Osteoblast (primary cell): ENCODE measurements around the gene KRT37. TPM values are rescaled to one million over a fixed set of nuclear protein-coding genes. Genes with fewer than 3 reads are reported as not detected.

Experiments used
- DNase-seq: peaks from one replicate; pipeline ENCODE4 v3.0.0; 2011; ENCODE audit warnings: low spot score, mixed read lengths; ENCODE audit not compliant: insufficient read length; ENCODE audit errors: missing footprints
- H2AFZ ChIP-seq: 2 replicates; pipeline ENCODE4 v1.6.0; 2011; ENCODE audit warnings: mild to moderate bottlenecking, low read length
- H3K27ac ChIP-seq: 2 replicates; pipeline ENCODE4 v1.5.1; 2011; ENCODE audit warnings: mild to moderate bottlenecking, low read depth, low read length, moderate library complexity
- H3K27me3 ChIP-seq: 2 replicates; pipeline ENCODE4 v1.6.0; 2012; ENCODE audit warnings: mild to moderate bottlenecking, control low read depth, inconsistent platforms, low read length, moderate library complexity; ENCODE audit not compliant: insufficient read depth
- H3K36me3 ChIP-seq: 2 replicates; pipeline ENCODE4 v1.5.1; 2011; ENCODE audit warnings: mild to moderate bottlenecking, low read length, control low read depth, moderate library complexity; ENCODE audit not compliant: insufficient read depth
- H3K4me1 ChIP-seq: 2 replicates; pipeline ENCODE4 v1.5.1; 2011; ENCODE audit warnings: mild to moderate bottlenecking, low read length, control low read depth, moderate library complexity; ENCODE audit not compliant: insufficient read depth
- H3K4me2 ChIP-seq: 2 replicates; pipeline ENCODE4 v1.6.0; 2011; ENCODE audit warnings: mild to moderate bottlenecking, low read length; ENCODE audit not compliant: insufficient read depth
- H3K4me3 ChIP-seq: fragments of 200-600 bp; sonication (generic); 3 replicates; pipeline ENCODE4 v1.5.1; 2012; ENCODE audit warnings: mild to moderate bottlenecking, low read length, inconsistent platforms; ENCODE audit not compliant: insufficient read depth
- H3K79me2 ChIP-seq: 2 replicates; pipeline ENCODE4 v1.6.0; 2012; ENCODE audit warnings: mild to moderate bottlenecking, low read length, control low read depth, inconsistent platforms; ENCODE audit not compliant: insufficient read depth
- H3K9me3 ChIP-seq: 2 replicates; pipeline ENCODE4 v1.5.1; 2011; ENCODE audit warnings: low read depth, low read length, control low read depth
- H4K20me1 ChIP-seq: 2 replicates; pipeline ENCODE4 v1.6.0; 2012; ENCODE audit warnings: mild to moderate bottlenecking, low read length, control low read depth; ENCODE audit not compliant: insufficient read depth
- total RNA-seq: library from RNA; depleted of rRNA; stranded (reverse); fragments of >200 nt; gene quantifications from 2 replicates; pipeline ENCODE4 v1.2.3, GENCODE V29; 2012
- TF ChIP-seq, protein P1 (sequence below): IDR thresholded peaks from 2 replicates; pipeline ENCODE4 v1.5.1; 2011; ENCODE audit warnings: mild to moderate bottlenecking, low read depth, low read length, moderate library complexity; ENCODE audit errors: extremely low read depth

The KRT37 gene
- total RNA-seq, 1 donor = not detected

DNA sequence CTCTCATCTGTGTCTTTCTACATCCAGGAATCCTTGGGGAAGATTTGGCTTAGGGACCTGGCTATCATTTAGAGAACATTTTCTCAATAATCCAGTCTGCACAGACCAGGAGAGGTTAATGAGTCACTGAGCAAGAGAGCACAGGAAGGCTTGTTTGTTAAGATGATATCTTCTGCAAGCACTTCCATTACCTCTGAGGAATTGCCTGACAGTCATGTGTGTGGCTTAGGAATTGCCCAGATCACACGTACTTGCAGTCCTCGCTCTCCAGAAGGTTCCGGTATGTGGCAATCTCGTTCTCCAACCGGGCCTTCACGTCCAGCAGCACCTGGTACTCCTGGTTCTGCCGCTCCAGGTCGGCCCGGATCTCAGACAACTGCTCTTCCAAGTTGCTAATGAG lies 3.3 kb downstream of the KRT37 start:
- H3K9me3 ChIP-seq = no peaks in the 10 kb centered on the region
- no peak overlapping the region for H2AFZ ChIP-seq
- H4K20me1 ChIP-seq = no peaks in the 10 kb centered on the region
- H3K27ac ChIP-seq = no peak overlapping the region
- TF ChIP-seq, protein P1, sequence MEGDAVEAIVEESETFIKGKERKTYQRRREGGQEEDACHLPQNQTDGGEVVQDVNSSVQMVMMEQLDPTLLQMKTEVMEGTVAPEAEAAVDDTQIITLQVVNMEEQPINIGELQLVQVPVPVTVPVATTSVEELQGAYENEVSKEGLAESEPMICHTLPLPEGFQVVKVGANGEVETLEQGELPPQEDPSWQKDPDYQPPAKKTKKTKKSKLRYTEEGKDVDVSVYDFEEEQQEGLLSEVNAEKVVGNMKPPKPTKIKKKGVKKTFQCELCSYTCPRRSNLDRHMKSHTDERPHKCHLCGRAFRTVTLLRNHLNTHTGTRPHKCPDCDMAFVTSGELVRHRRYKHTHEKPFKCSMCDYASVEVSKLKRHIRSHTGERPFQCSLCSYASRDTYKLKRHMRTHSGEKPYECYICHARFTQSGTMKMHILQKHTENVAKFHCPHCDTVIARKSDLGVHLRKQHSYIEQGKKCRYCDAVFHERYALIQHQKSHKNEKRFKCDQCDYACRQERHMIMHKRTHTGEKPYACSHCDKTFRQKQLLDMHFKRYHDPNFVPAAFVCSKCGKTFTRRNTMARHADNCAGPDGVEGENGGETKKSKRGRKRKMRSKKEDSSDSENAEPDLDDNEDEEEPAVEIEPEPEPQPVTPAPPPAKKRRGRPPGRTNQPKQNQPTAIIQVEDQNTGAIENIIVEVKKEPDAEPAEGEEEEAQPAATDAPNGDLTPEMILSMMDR = no peak
- DNase-seq = no peak
- no peak overlapping the region for H3K4me2 ChIP-seq
- H3K79me2 ChIP-seq = no peaks in the 10 kb centered on the region
- H3K4me3 ChIP-seq = no peak overlapping the region
- no peaks in the 10 kb centered on the region for H3K27me3 ChIP-seq
- no peaks in the 10 kb centered on the region for H3K36me3 ChIP-seq
- peaks cover 22% of the 10 kb centered on the region for H3K4me1 ChIP-seq

DNA sequence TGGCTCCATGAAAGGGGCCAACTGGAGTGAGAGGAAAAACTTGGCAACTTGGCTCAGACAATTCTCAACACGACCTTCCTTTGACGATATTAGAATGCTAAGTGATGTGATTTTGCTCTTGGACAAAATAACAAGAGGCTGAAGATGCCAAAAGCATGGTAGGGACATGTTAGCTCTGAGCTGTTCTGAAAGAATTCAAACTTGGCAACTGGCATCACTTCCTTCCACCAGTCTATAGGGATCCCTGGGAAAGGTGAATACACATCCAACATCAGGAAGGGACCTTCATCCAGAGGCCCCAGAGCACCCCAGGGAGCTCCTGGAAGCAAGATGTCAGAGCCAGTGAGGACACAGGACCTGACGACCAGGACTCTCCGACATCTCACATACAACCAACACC lies 4.3 kb downstream of the KRT37 start:
- Histone ChIP-seq H4K20me1 (no peaks in the 10 kb centered on the region), H3K27ac (no peak overlapping the region), H3K4me2 (no peak overlapping the region), H3K27me3 (no peaks in the 10 kb centered on the region), H3K79me2 (no peaks in the 10 kb centered on the region), H3K9me3 (no peaks in the 10 kb centered on the region), H2AFZ (no peak overlapping the region), H3K36me3 (no peaks in the 10 kb centered on the region), H3K4me3 (no peak overlapping the region), H3K4me1 (peaks cover 31% of the 10 kb centered on the region)
- no peak for DNase-seq
- TF ChIP-seq, protein P1 = no peak

DNA sequence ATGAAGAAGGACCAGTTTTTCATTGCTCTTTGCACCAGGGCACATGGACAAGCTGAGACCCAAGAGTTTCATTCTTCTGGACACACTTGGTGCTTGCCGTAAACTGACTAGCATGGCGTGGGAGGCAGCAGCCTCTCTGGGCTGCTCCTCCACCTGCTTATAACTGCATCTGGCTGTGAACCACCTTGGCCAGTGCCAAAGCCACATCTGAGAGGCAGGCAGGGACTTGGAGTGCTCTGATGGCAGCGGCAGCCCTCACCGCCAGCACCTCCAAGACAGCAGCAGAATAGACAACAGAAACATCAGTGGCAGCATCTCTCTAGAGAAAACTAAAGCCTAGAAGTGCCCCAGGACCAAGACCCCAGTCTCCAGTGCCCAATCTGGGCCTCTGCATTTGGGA lies 4.7 kb downstream of the KRT37 start:
- H3K79me2 ChIP-seq = no peaks in the 10 kb centered on the region
- H3K4me3 ChIP-seq = no peak overlapping the region
- DNase-seq = no peak
- no peaks in the 10 kb centered on the region for H3K27me3 ChIP-seq
- H2AFZ ChIP-seq = no peak overlapping the region
- H4K20me1 ChIP-seq = no peaks in the 10 kb centered on the region
- H3K27ac ChIP-seq = no peak overlapping the region
- TF ChIP-seq, protein P1 = no peak
- no peaks in the 10 kb centered on the region for H3K36me3 ChIP-seq
- peaks cover 31% of the 10 kb centered on the region for H3K4me1 ChIP-seq
- no peak overlapping the region for H3K4me2 ChIP-seq
- no peaks in the 10 kb centered on the region for H3K9me3 ChIP-seq

DNA sequence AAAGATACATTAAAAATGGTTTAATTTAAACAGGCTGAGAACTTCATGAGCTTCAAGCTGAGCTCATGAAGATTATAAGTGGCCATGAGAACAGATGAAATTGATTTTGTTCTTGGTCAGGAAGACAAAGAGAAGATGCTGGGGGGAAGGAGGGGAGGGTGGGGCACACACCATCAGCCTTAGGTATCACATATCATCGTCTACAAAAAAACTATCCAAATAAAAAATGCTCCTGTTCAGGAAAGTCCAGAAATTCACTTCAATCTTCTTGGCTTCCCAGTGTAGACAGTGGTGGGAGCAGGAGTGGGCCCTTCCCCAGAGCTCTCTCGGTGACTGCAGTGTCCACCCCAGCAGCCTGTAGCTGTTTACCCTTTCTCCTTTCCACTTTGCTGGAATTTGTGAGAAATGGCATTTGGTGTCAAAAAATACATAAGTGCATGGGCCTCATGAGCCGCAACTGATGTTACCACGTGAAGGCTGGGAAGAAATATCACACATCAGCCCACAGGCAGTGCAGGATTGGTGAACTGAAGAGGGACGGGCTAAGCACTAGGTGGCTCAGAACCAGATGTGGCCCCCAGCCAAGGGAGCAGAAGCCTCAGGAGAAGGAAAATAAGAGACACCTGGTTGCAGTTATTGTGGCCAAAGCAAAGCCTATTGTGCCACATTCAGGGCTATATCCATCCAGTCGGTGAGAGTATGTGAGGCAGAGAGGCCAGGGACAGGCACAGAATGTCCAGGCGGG lies 6.1 kb downstream of the KRT37 start:
- Histone ChIP-seq H3K27ac (no peak overlapping the region), H3K79me2 (no peaks in the 10 kb centered on the region), H3K4me1 (peaks cover 38% of the 10 kb centered on the region), H3K4me2 (no peak overlapping the region), H3K27me3 (no peaks in the 10 kb centered on the region), H3K4me3 (no peak overlapping the region), H4K20me1 (no peaks in the 10 kb centered on the region), H3K9me3 (no peaks in the 10 kb centered on the region), H2AFZ (no peak overlapping the region), H3K36me3 (no peaks in the 10 kb centered on the region)
- no peak for DNase-seq
- TF ChIP-seq, protein P1 = no peak
